Lower leg skin (tissue), 4 donors: ENCODE results near the gene SLC39A6. TPM values are rescaled to one million over a fixed set of nuclear protein-coding genes. Genes with fewer than 3 reads are reported as not detected.
"Not testable (repeated sequence)": the region's sequence is repeated elsewhere in the genome, so short reads cannot be mapped to it uniquely, and the experiment has no call there.

ENCODE experiments used
- DNase-seq, 2 donors: peaks; one replicate each; pipeline ENCODE4 v3.0.0-alpha.2; 2019; ENCODE audit warnings: low spot score in 2 of 2
- H3K4me3 ChIP-seq: fragments of 200-600 bp; sonication (generic); 2 replicates; pipeline ENCODE4 v1.5.1; 2017; ENCODE audit warnings: mild to moderate bottlenecking, low read depth; ENCODE audit not compliant: poor library complexity, severe bottlenecking
- CTCF ChIP-seq, 3 donors: fragments of 450-650 bp; IDR thresholded peaks; one replicate each; pipeline ENCODE4 v1.5.1; 2016; ENCODE audit warnings: antibody characterized with exemption in 3 of 3, mild to moderate bottlenecking in 3 of 3, moderate library complexity in 2 of 3
- POLR2A ChIP-seq, 2 donors: fragments of 450-650 bp; IDR thresholded peaks; one replicate each; pipeline ENCODE4 v1.6.1; 2016 to 2017; ENCODE audit warnings: antibody characterized with exemption in 2 of 2, mild to moderate bottlenecking in 1 of 2, moderate library complexity in 1 of 2
- WGBS, 2 donors: methylation state at CpG; one replicate each; pipeline ENCODE4 v1.1.5; 2018; 5-methylcytosine and 5-hydroxymethylcytosine counted together
- intact Hi-C: fragments of 100-400 bp; cut with DNase I; formaldehyde crosslinking; loops from one replicate; pipeline ENCODE4 v1.15.0; 2023; ENCODE audit warnings: low total_unique reads
- total RNA-seq, 4 donors: library from RNA; depleted of rRNA; stranded (reverse); fragments of >200 nt; gene quantifications; one replicate each; pipeline ENCODE4 v1.1.0, GENCODE V29; 2016

SLC39A6 gene
- total RNA-seq, 4 donors from 2014 or later, result 64.3 to 137 (median 83.2) TPM

DNA sequence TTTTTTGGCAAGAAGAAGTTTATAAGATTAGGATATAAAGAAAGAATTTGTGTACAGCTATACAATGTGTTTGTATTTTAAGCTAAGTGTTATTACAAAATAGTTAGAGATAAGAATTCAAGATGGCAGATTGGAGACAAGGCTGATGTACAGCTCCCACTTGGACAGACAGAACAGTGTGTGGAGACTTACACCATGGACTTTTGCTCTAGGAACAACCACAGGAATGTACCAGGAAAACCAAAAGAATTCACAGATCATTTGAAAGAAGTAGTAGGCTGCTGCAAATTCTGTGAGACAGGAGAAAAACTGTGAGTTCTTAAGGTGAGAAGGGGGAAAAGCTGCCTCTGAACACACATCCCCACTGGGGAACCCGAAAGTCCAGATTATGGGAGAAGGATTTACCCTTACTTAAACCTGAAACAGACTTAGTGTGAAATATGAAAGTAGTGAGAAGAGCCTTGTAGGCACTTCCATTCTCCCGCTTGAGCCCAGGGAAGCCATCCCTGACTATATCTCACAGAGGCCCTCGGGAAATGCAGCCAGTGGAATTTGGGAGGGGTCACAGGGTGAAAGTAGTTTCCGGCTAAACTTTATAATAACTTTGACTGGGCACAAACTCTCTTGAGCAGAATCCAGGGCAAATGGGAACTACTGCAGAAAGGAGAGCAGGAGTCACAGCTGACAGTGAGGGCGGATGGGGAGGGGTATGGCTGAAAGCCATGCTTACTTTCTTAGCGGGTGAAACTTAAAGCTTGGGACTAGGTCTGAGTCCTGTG is 50.2 kb downstream of the SLC39A6 start:
- DNase-seq, result no peak
- intact Hi-C loops, result no loop called here
- WGBS, 2 donors, result 76 to 82% methylated on average over 6 of the region's 6 CpGs
- no peak overlapping the region for H3K4me3 ChIP-seq
- TF ChIP-seq CTCF (IDR thresholded peaks at IDR 0.05) (no peak), POLR2A (IDR thresholded peaks at IDR 0.05) (no peak)

- H3K4me3 ChIP-seq, intact Hi-C loops: not testable (repeated sequence)
- 98 to 99% methylated on average over 15 to 17 of the region's 27 CpGs for WGBS, 2 donors
Measured at GRCh38 chr18:36077764-36078163, 51.4 kb downstream of the SLC39A6 start.

GRCh38 chr18:36075862-36076587 is 53.1 kb downstream of the SLC39A6 start:
- no peak for DNase-seq
- H3K4me3 ChIP-seq, result no peak overlapping the region
- TF ChIP-seq POLR2A (IDR thresholded peaks at IDR 0.05), result no peak
- TF ChIP-seq CTCF (IDR thresholded peaks at IDR 0.05), result no peak
- intact Hi-C loops, result no loop called here
- WGBS, 2 donors, result 59 to 64% methylated on average over 6 of the region's 6 CpGs

More at GRCh38 chr18:36077764-36078163, 51.4 kb downstream of the SLC39A6 start:
- DNase-seq, result not testable (repeated sequence)

DNA sequence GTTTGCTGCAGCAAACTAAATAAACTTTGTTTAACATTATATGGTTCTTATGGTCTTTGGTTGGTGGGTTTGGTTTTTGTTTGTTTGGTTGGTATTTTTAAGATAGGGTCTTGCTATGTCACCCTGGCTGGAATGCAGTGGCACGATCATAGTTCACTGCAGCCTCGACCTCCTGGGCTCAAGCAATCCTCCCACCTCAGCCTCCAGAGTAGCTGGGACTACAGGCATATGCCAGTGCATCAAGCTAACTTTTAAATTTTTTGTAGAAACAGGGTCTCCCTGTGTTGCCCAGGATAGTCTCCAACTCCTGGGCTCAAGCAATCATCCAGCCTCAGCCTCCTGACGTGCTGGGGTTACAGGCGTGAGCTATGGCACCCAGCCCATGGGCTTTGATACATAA is 54.7 kb downstream of the SLC39A6 start:
- no peak overlapping the region for H3K4me3 ChIP-seq
- intact Hi-C loops, result no loop called here
- DNase-seq, result no peak
- WGBS, 2 donors, result 90 to 96% methylated on average over 4 of the region's 4 CpGs
- TF ChIP-seq CTCF (IDR thresholded peaks at IDR 0.05) (no peak), POLR2A (IDR thresholded peaks at IDR 0.05) (no peak)

DNA sequence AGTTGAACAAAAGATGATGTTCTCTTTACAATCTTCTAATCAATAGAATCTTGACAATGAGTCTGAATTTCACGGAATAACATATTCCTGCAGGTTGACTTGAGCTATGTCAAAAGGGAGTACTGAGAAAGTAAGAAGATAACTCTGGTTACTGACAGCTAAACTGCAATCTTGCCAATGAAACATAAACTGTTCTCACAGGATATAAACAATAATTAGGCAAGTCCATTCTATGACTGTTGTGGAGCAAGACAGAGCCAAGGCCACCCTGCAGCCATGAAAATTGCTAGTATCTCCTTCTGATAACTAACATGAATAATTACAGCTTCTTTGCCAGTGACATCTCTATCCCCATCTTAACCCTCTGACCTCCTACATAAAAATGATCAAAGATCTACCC is 55.5 kb downstream of the SLC39A6 start:
- no peak for DNase-seq
- intact Hi-C loops, result no loop called here
- WGBS, 2 donors, result 86 to 88% methylated on average over 1 of the region's 1 CpG
- TF ChIP-seq CTCF (IDR thresholded peaks at IDR 0.05) (no peak), POLR2A (IDR thresholded peaks at IDR 0.05) (no peak)
- H3K4me3 ChIP-seq, result no peak overlapping the region

GRCh38 chr18:36072406-36072805 is 56.7 kb downstream of the SLC39A6 start:
- 90 to 96% methylated on average over 8 of the region's 8 CpGs for WGBS, 2 donors
- DNase-seq, H3K4me3 ChIP-seq, intact Hi-C loops: not testable (repeated sequence)
